GM21576 (cell line): ENCODE data around the gene ADGRB2.

ENCODE experiments used
- ATAC-seq: cut with Tn5 transposase; IDR thresholded peaks from one replicate; pipeline ENCODE4 v1.9.1; 2021; ENCODE audit warnings: mild to moderate bottlenecking, moderate library complexity; ENCODE audit not compliant: unreplicated experiment

Gene ADGRB2

GRCh38 chr1:31687601-31688000 lies 76.5 kb downstream of the ADGRB2 start:
- ATAC-seq, result no peak

DNA sequence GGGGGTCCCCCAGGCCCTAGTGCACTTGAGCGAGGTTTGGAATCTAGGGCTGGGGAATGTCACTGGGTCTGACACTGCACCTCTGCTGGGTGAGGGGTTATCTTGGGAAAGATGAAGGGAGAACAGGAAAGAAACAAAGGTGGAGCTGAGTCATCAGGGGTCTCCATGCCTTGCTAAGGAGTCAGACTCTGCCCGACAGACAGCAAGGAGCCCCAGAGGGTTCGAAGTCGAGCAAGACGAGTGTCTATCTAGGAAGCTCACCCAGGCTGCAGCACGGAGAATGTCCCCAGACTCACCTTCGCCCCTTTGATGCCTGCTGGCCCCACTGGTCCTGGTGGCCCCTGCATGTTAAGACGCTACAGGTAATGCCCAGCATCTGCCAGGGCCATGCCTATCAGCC lies 78.3 kb downstream of the ADGRB2 start:
- no peak for ATAC-seq

GRCh38 chr1:31683997-31684396 lies 80.1 kb downstream of the ADGRB2 start:
- ATAC-seq, result no peak

GRCh38 chr1:31681415-31681814 lies 82.7 kb downstream of the ADGRB2 start:
- ATAC-seq, result no peak

- ATAC-seq, result no peak
These were observed 84.4 kb downstream of the ADGRB2 start for GRCh38 chr1:31679676-31680230.

GRCh38 chr1:31679091-31679490 lies 85.0 kb downstream of the ADGRB2 start:
- ATAC-seq, result no peak

DNA sequence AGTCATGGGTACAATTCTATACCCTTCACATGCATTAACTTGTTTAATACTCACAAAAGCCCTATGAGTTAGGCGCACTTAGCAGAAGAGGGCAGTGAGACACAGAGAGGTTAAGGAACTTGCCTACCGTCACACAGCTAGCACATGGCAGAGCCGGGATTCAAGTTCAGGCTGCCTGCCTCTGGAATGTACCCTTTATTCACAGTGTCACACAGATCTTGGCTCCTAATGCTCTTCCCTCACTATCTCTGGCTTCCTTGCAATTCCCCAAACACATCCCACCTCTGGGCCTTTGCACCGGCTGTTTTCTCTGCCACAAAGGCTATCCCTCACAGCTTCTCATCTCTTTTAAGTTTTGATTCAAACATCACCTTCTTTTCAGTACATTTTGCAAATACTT lies 85.5 kb downstream of the ADGRB2 start:
- no peak for ATAC-seq

GRCh38 chr1:31677949-31678348 lies 86.2 kb downstream of the ADGRB2 start:
- no peak for ATAC-seq

DNA sequence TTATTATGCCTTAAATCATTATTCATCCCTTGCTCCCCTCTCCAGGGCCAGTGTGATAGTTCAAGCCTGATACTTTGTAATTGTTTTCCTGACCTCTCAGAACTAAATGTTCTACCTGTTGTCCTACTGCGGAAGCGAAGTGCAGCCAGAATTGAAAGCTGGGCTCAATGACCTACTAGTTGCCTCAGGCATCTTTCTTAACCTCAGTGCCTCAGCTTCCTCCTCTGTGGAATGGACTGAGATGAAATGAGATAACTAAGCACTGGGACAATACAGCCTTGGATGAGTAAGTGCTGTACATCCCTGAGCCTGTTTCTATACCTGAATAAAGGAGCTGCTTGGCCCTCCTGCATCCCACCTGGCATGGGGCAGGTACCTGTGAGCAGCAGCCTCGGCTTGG lies 86.7 kb downstream of the ADGRB2 start:
- no peak for ATAC-seq
